H9 (cell line): ENCODE measurements around the gene XPNPEP3. TPM values are rescaled to one million over a fixed set of nuclear protein-coding genes. Genes with fewer than 3 reads are reported as not detected.

Source experiments
- DNase-seq: peaks from one replicate; pipeline ENCODE4 v3.0.0-alpha.2; 2017
- H2AFZ ChIP-seq: one replicate; pipeline ENCODE4 v1.6.1; 2013; ENCODE audit warnings: mild to moderate bottlenecking, low read length, control low read depth, moderate library complexity
- H2AK5ac ChIP-seq: 2 replicates; pipeline ENCODE4 v1.6.1; 2013; ENCODE audit warnings: low read length, control low read depth, mixed read lengths; ENCODE audit not compliant: insufficient read length
- H2BK120ac ChIP-seq: one replicate; pipeline ENCODE4 v1.6.1; 2013; ENCODE audit warnings: low read depth, mild to moderate bottlenecking, low read length, control low read depth, inconsistent platforms; ENCODE audit not compliant: poor library complexity, severe bottlenecking
- H2BK12ac ChIP-seq: 2 replicates; pipeline ENCODE4 v1.6.1; 2013; ENCODE audit warnings: low read length, control low read depth, mixed read lengths, low read depth; ENCODE audit not compliant: insufficient read length
- H2BK15ac ChIP-seq: 2 replicates; pipeline ENCODE4 v1.6.1; 2013; ENCODE audit warnings: low read depth, low read length, control low read depth
- H2BK20ac ChIP-seq: one replicate; pipeline ENCODE4 v1.6.1; 2013; ENCODE audit warnings: low read depth, mild to moderate bottlenecking, low read length, control low read depth, inconsistent platforms; ENCODE audit not compliant: poor library complexity, severe bottlenecking
- H2BK5ac ChIP-seq: 2 replicates; pipeline ENCODE4 v1.6.1; 2013; ENCODE audit warnings: low read length, control low read depth, mixed read lengths; ENCODE audit not compliant: insufficient read length
- H3K14ac ChIP-seq: 2 replicates; pipeline ENCODE4 v1.6.1; 2013; ENCODE audit warnings: low read length, control low read depth; ENCODE audit not compliant: insufficient read depth
- H3K18ac ChIP-seq: 2 replicates; pipeline ENCODE4 v1.6.1; 2013; ENCODE audit warnings: low read depth, mild to moderate bottlenecking, mixed read lengths, low read length, control low read depth; ENCODE audit not compliant: insufficient read length
- H3K23ac ChIP-seq: 2 replicates; pipeline ENCODE4 v1.6.1; 2013; ENCODE audit warnings: low read length, control low read depth, mixed read lengths, low read depth; ENCODE audit not compliant: insufficient read length
- H3K23me2 ChIP-seq: 2 replicates; pipeline ENCODE4 v1.6.1; 2013; ENCODE audit warnings: low read depth, mild to moderate bottlenecking, mixed read lengths, low read length, control low read depth; ENCODE audit not compliant: insufficient read length, poor library complexity, severe bottlenecking
- H3K27ac ChIP-seq: 2 replicates; pipeline ENCODE4 v1.5.1; 2013; ENCODE audit warnings: low read length, control low read depth, mixed read lengths, low read depth; ENCODE audit not compliant: insufficient read length
- H3K27me3 ChIP-seq: 2 replicates; pipeline ENCODE4 v1.6.1; 2013; ENCODE audit warnings: low read length, control low read depth, inconsistent platforms; ENCODE audit not compliant: insufficient read depth
- H3K4ac ChIP-seq: 2 replicates; pipeline ENCODE4 v1.6.1; 2013; ENCODE audit warnings: low read depth, mild to moderate bottlenecking, control low read depth, inconsistent platforms, low read length, moderate library complexity
- H3K4me1 ChIP-seq: 2 replicates; pipeline ENCODE4 v1.6.1; 2013; ENCODE audit warnings: low read length, control low read depth, inconsistent platforms; ENCODE audit not compliant: insufficient read depth
- H3K4me2 ChIP-seq: 2 replicates; pipeline ENCODE4 v1.6.1; 2013; ENCODE audit warnings: low read length, control low read depth, mixed read lengths; ENCODE audit not compliant: insufficient read length, insufficient read depth
- H3K56ac ChIP-seq: 2 replicates; pipeline ENCODE4 v1.6.1; 2013; ENCODE audit warnings: low read depth, mild to moderate bottlenecking, mixed read lengths, low read length, control low read depth; ENCODE audit not compliant: insufficient read length
- H3K79me1 ChIP-seq: 2 replicates; pipeline ENCODE4 v1.6.1; 2013; ENCODE audit warnings: low read depth, mild to moderate bottlenecking, moderate library complexity, low read length, control low read depth, inconsistent platforms; ENCODE audit not compliant: insufficient read depth, poor library complexity, severe bottlenecking
- H3K79me2 ChIP-seq: 2 replicates; pipeline ENCODE4 v1.6.1; 2013; ENCODE audit warnings: low read length, control low read depth, inconsistent platforms; ENCODE audit not compliant: insufficient read depth
- H3K9ac ChIP-seq: 2 replicates; pipeline ENCODE4 v1.6.1; 2013; ENCODE audit warnings: low read length, control low read depth, mixed read lengths; ENCODE audit not compliant: insufficient read length; ENCODE audit errors: extremely low read depth
- H3K9me3 ChIP-seq: one replicate; pipeline ENCODE4 v1.6.1; 2013; ENCODE audit warnings: low read depth, low read length, inconsistent platforms; ENCODE audit not compliant: control insufficient read depth
- H3T11ph ChIP-seq: one replicate; pipeline ENCODE4 v1.6.1; 2013; ENCODE audit warnings: mild to moderate bottlenecking, low read length, control low read depth, inconsistent platforms
- H4K20me1 ChIP-seq: one replicate; pipeline ENCODE4 v1.6.1; 2013; ENCODE audit not compliant: control insufficient read depth, insufficient read length, insufficient read depth
- H4K5ac ChIP-seq: 2 replicates; pipeline ENCODE4 v1.6.1; 2013; ENCODE audit warnings: low read depth, mild to moderate bottlenecking, mixed read lengths, low read length, control low read depth; ENCODE audit not compliant: insufficient read length
- H4K8ac ChIP-seq: replicated peaks from 2 replicates; pipeline ENCODE4 v1.6.1; 2013; ENCODE audit warnings: low read length, control low read depth, mixed read lengths, low read depth; ENCODE audit not compliant: insufficient read length
- H4K91ac ChIP-seq: 2 replicates; pipeline ENCODE4 v1.6.1; 2013; ENCODE audit warnings: low read depth, mild to moderate bottlenecking, moderate library complexity, mixed read lengths, low read length, control low read depth; ENCODE audit not compliant: insufficient read length
- H3K27ac Mint-ChIP-seq, 3 experiments: 2 replicates in 2 of 3; 3 replicates in 1 of 3; pipeline ENCODE4 v1.8.0; 2020 to 2021; ENCODE audit warnings: mixed read lengths in 3 of 3, mild to moderate bottlenecking in 1 of 3, moderate library complexity in 1 of 3
- H3K27me3 Mint-ChIP-seq: 2 replicates; pipeline ENCODE4 v1.8.0; 2021; ENCODE audit warnings: low read depth, mild to moderate bottlenecking, moderate library complexity, mixed read lengths
- H3K36me3 Mint-ChIP-seq, 3 experiments: 2 replicates in 2 of 3; 3 replicates in 1 of 3; pipeline ENCODE4 v1.8.0; 2020 to 2021; ENCODE audit warnings: low read depth in 3 of 3, mixed read lengths in 3 of 3; ENCODE audit not compliant: insufficient read depth in 1 of 3
- H3K4me1 Mint-ChIP-seq, 2 experiments: 2 replicates each; pipeline ENCODE4 v1.8.0; 2020; ENCODE audit warnings: mixed read lengths in 2 of 2
- H3K4me3 Mint-ChIP-seq, 2 experiments: 2 replicates in 1 of 2; 3 replicates in 1 of 2; pipeline ENCODE4 v1.8.0; 2020 to 2021; ENCODE audit warnings: mild to moderate bottlenecking in 2 of 2, mixed read lengths in 2 of 2, moderate library complexity in 1 of 2
- H3K9me3 Mint-ChIP-seq, 2 experiments: 2 replicates in 1 of 2; 3 replicates in 1 of 2; pipeline ENCODE4 v1.8.0; 2020; ENCODE audit warnings: mild to moderate bottlenecking in 2 of 2, mixed read lengths in 2 of 2, moderate library complexity in 1 of 2
- WGBS: extraction: QIAGEN DNeasy Blood & Tissue Kit; methylation state at CpG from one replicate; pipeline ENCODE4 v1.1.7; 2013; ENCODE audit warnings: missing lambda C conversion rate, low lambda C conversion rate, mixed read lengths; ENCODE audit not compliant: insufficient read length; ENCODE audit errors: extremely low coverage; 5-methylcytosine and 5-hydroxymethylcytosine counted together
- total RNA-seq: library from RNA; stranded (reverse); gene quantifications from 2 replicates; pipeline ENCODE4 v1.2.1, GENCODE V29; 2021
- TF ChIP-seq, protein P1 (sequence below): fragments of 200-600 bp; sonication (generic); conservative IDR thresholded peaks from 3 replicates; pipeline ENCODE4 v1.8.0; 2021; ENCODE audit warnings: antibody characterized with exemption, mild to moderate bottlenecking

The XPNPEP3 gene
- total RNA-seq, 1 experiment from 2014 or later = 18.3 TPM

DNA sequence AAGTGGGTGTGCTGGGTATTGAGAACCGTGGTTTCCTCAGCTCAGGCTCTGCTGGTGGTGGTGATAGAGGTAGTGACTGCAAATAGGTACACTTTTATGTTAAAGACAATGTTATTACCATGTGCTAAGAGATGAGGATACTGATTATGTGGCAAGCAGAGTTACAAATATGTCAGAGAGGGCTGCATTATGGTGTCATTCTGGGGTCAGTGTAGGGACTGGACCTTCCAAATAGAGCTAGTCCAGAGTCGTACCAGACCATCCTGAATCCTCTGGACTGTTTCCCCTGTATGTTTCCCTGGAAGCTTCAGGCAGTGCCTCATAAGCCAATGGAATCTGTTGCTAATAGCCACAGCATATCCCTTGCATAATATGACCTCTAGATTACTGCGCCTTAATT lies 5.1 kb downstream of the XPNPEP3 start, which contains the start of gene DNAJB7:
Gene DNAJB7 (minus strand): TSS at position 101 of the 400 bp plus-strand sequence. CDS start 119 bp downstream, outside the sequence.
- Mint-ChIP-seq H3K4me1 (peaks cover 8 to 14% of the 10 kb centered on the region in 2 experiments), H3K27ac (peak within 1 kb of the TSS in 1 of 3 experiments; percentile 62; a peak in 2 of 7 replicates), H3K36me3 (peaks cover 2 to 16% (median 11%) of the 10 kb centered on the region in 3 experiments; a peak in 6 of 7 replicates), H3K27me3 (no peaks in the 10 kb centered on the region), H3K9me3 (no peaks in the 10 kb centered on the region), H3K4me3 (no peak within 1 kb of the TSS)
- DNase-seq = no peak
- no peaks in the 10 kb centered on the region for H3K9me3 ChIP-seq
- no peaks in the 10 kb centered on the region for H4K20me1 ChIP-seq
- no peak within 1 kb of the TSS for H4K8ac ChIP-seq
- no peak within 1 kb of the TSS for H4K91ac ChIP-seq
- H3K4ac ChIP-seq = no peak within 1 kb of the TSS
- peaks cover 17% of the 10 kb centered on the region; the same call in 1 of the 2 replicates for H3K79me2 ChIP-seq
- no peak within 1 kb of the TSS for H3K4me2 ChIP-seq
- H4K5ac ChIP-seq = no peak within 1 kb of the TSS
- H3K56ac ChIP-seq = no peak within 1 kb of the TSS
- H3K79me1 ChIP-seq = peaks cover 3% of the 10 kb centered on the region
- H3K27ac ChIP-seq = no peak within 1 kb of the TSS
- H3K14ac ChIP-seq = no peak within 1 kb of the TSS
- H2AK5ac ChIP-seq = no peak within 1 kb of the TSS
- WGBS = no CpG with 5 or more reads among the region's 3 CpGs
- H3K27me3 ChIP-seq = no peaks in the 10 kb centered on the region
- H3K9ac ChIP-seq = no peak within 1 kb of the TSS
- H3T11ph ChIP-seq = no peak within 1 kb of the TSS
- H3K23ac ChIP-seq = no peak within 1 kb of the TSS
- H2BK5ac ChIP-seq = no peak within 1 kb of the TSS
- H3K18ac ChIP-seq = no peak within 1 kb of the TSS
- no peak within 1 kb of the TSS for H2BK20ac ChIP-seq
- H2BK15ac ChIP-seq = no peak within 1 kb of the TSS
- TF ChIP-seq, protein P1, sequence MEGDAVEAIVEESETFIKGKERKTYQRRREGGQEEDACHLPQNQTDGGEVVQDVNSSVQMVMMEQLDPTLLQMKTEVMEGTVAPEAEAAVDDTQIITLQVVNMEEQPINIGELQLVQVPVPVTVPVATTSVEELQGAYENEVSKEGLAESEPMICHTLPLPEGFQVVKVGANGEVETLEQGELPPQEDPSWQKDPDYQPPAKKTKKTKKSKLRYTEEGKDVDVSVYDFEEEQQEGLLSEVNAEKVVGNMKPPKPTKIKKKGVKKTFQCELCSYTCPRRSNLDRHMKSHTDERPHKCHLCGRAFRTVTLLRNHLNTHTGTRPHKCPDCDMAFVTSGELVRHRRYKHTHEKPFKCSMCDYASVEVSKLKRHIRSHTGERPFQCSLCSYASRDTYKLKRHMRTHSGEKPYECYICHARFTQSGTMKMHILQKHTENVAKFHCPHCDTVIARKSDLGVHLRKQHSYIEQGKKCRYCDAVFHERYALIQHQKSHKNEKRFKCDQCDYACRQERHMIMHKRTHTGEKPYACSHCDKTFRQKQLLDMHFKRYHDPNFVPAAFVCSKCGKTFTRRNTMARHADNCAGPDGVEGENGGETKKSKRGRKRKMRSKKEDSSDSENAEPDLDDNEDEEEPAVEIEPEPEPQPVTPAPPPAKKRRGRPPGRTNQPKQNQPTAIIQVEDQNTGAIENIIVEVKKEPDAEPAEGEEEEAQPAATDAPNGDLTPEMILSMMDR = no peak
- H3K4me1 ChIP-seq = peaks cover 2% of the 10 kb centered on the region; the same call in 1 of the 2 replicates
- no peak within 1 kb of the TSS for H2BK12ac ChIP-seq
- no peak within 1 kb of the TSS for H2BK120ac ChIP-seq
- H2AFZ ChIP-seq = no peak within 1 kb of the TSS
- H3K23me2 ChIP-seq = no peaks in the 10 kb centered on the region
